ENCODE data around the gene DNAH6.

The DNAH6 gene

GRCh38 chr2:84654414-84654813 is 138.1 kb downstream of the DNAH6 start:
- ChIA-PET CTCF (no interaction called here), POLR2A (ENCODE audit: low non-redundant PET) (no interaction called here)
- no peak overlapping the region for H3K27ac ChIP-seq
- no peak for DNase-seq (ENCODE audit: low spot score)
- TF ChIP-seq CTCF (conservative IDR thresholded peaks at IDR 0.05; ENCODE audit: low read depth), result no peak

GRCh38 chr2:84669122-84669521 is 152.8 kb downstream of the DNAH6 start:
- no peak for DNase-seq (ENCODE audit: low spot score)
- ChIA-PET POLR2A (ENCODE audit: low non-redundant PET) (no interaction called here), CTCF (no interaction called here)
- no peak overlapping the region for H3K27ac ChIP-seq
- no peak for TF ChIP-seq CTCF (conservative IDR thresholded peaks at IDR 0.05; ENCODE audit: low read depth)

- DNase-seq (ENCODE audit: low spot score), result no peak
- CTCF ChIA-PET, result no interaction called here
- TF ChIP-seq CTCF (conservative IDR thresholded peaks at IDR 0.05; ENCODE audit: low read depth), result no peak
- POLR2A ChIA-PET (ENCODE audit: low non-redundant PET), result no interaction called here
- H3K27ac ChIP-seq, result no peak overlapping the region
Measured at GRCh38 chr2:84674099-84674498, 157.8 kb downstream of the DNAH6 start.

- TF ChIP-seq CTCF (conservative IDR thresholded peaks at IDR 0.05; ENCODE audit: low read depth), result no peak
- no peak overlapping the region for H3K27ac ChIP-seq
- ChIA-PET POLR2A (ENCODE audit: low non-redundant PET) (no interaction called here), CTCF (no interaction called here)
- no peak for DNase-seq (ENCODE audit: low spot score)
Measured at GRCh38 chr2:84674586-84674985, 158.3 kb downstream of the DNAH6 start.

- DNase-seq (ENCODE audit: low spot score), result no peak
- H3K27ac ChIP-seq, result no peak overlapping the region
- POLR2A ChIA-PET (ENCODE audit: low non-redundant PET), result no interaction called here
- no peak for TF ChIP-seq CTCF (conservative IDR thresholded peaks at IDR 0.05; ENCODE audit: low read depth)
- CTCF ChIA-PET, result no interaction called here
Measured at GRCh38 chr2:84676295-84676694, 160.0 kb downstream of the DNAH6 start.

GRCh38 chr2:84678214-84678613 is 161.9 kb downstream of the DNAH6 start:
- no peak overlapping the region for H3K27ac ChIP-seq
- no peak for DNase-seq (ENCODE audit: low spot score)
- no peak for TF ChIP-seq CTCF (conservative IDR thresholded peaks at IDR 0.05; ENCODE audit: low read depth)
- POLR2A ChIA-PET (ENCODE audit: low non-redundant PET), result no interaction called here
- CTCF ChIA-PET, result no interaction called here

Data from RWPE1 (cell line).